Right lobe of liver (tissue), 4 donors: ENCODE measurements around the gene MYO16.

ENCODE experiments used
- POLR2A ChIP-seq: fragments of 450-650 bp; IDR thresholded peaks from one replicate; pipeline ENCODE4 v1.6.1; 2017; ENCODE audit warnings: antibody characterized with exemption, mild to moderate bottlenecking
- TF ChIP-seq, protein P1 (sequence below), 4 donors: fragments of 200-600 bp in 3 of 4; fragments of 450-650 bp in 1 of 4; IDR thresholded peaks; one replicate each; pipeline versions ENCODE4 v1.5.1 to v1.8.0; 2016 to 2022; ENCODE audit warnings: antibody characterized with exemption in 4 of 4, mild to moderate bottlenecking in 2 of 4
- donor health status: DM: no; HTN: no; CAD: no.
- donor health status: DM: no; HTN: no; CAD: no.
- donor health status: DM: no; HTN: yes; CAD: no.

DNA sequence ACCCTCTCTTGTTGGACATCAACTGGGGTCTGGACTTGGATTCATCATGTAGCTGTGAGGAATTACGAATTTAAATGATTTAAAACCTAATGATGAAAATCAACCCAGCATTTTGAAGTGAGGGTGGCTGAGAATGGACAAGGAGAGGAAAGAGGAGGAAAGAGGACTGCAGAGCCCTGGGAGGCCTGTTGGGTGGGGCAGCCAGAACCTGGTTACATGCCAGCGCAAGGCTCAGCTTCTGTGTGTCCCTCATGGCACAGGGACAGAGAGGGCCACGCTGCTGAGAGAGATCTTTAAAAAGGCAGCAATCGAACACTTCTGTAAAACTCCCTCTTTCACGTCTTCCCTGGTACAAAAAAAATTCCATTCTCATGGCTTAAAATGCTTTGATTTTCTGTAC is 292.7 kb downstream of the MYO16 start:
- no peak for TF ChIP-seq POLR2A
- TF ChIP-seq, protein P1, sequence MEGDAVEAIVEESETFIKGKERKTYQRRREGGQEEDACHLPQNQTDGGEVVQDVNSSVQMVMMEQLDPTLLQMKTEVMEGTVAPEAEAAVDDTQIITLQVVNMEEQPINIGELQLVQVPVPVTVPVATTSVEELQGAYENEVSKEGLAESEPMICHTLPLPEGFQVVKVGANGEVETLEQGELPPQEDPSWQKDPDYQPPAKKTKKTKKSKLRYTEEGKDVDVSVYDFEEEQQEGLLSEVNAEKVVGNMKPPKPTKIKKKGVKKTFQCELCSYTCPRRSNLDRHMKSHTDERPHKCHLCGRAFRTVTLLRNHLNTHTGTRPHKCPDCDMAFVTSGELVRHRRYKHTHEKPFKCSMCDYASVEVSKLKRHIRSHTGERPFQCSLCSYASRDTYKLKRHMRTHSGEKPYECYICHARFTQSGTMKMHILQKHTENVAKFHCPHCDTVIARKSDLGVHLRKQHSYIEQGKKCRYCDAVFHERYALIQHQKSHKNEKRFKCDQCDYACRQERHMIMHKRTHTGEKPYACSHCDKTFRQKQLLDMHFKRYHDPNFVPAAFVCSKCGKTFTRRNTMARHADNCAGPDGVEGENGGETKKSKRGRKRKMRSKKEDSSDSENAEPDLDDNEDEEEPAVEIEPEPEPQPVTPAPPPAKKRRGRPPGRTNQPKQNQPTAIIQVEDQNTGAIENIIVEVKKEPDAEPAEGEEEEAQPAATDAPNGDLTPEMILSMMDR (IDR thresholded peaks at IDR 0.05) = no peak
